Astrocyte (in vitro differentiated cells and primary cell): ENCODE measurements around the gene GUK1.

Source experiments
- CTCF ChIP-seq: IDR thresholded peaks from 2 replicates; pipeline ENCODE4 v1.5.1; 2011; ENCODE audit warnings: low read depth, mild to moderate bottlenecking, inconsistent platforms, low read length, moderate library complexity; ENCODE audit not compliant: insufficient read depth
- EZH2 ChIP-seq: IDR thresholded peaks from 2 replicates; pipeline ENCODE4 v1.6.1; 2012; ENCODE audit warnings: mild to moderate bottlenecking, low read length, inconsistent platforms; ENCODE audit not compliant: insufficient read depth

- TF ChIP-seq CTCF: no peak
- no peak for TF ChIP-seq EZH2
Measured at GRCh38 chr1:228154670-228155571, 14.8 kb downstream of the GUK1 start.
